HepG2 (cell line): Measurements from ENCODE around the gene ZNF23.

Experiments used
- REST ChIP-seq, 2 experiments: IDR thresholded peaks; 2 replicates each; pipeline ENCODE4 v1.6.1; 2011 to 2012; ENCODE audit warnings: low read length in 2 of 2, borderline replicate concordance in 1 of 2, low read depth in 1 of 2, mild to moderate bottlenecking in 1 of 2, moderate library complexity in 1 of 2
- ZFX ChIP-seq: sonication (generic); formaldehyde crosslinking; IDR thresholded peaks from 2 replicates; pipeline ENCODE4 v1.4.0; 2020; ENCODE audit warnings: mild to moderate bottlenecking, low read depth, missing genetic modification reagents, moderate library complexity
- ZSCAN9 ChIP-seq: IDR thresholded peaks from 2 replicates; pipeline ENCODE4 v1.6.1; 2016; ENCODE audit warnings: borderline replicate concordance

- peak; percentile 90 for TF ChIP-seq ZFX
- no peak; a peak in 1 of 4 replicates for TF ChIP-seq REST (IDR thresholded peaks at IDR 0.05; ENCODE audit: borderline replicate concordance in 1 of 2, low read depth in 1 of 2, low read length in 2 of 2)
- TF ChIP-seq ZSCAN9 (CRISPR knock-in tag), result peak; percentile 97
Measured at GRCh38 chr16:71426069-71426879, 35.8 kb downstream of the ZNF23 start.
